Anterior cingulate cortex (tissue), 58 donors: ENCODE results near the gene PRAMEF5.
"Not testable (repeated sequence)": the region's sequence is repeated elsewhere in the genome, so short reads cannot be mapped to it uniquely, and the experiment has no call there.

Source experiments
- DNase-seq, 58 donors: peaks; one replicate each; lab custom pipeline; 2025; lab: John Stamatoyannopoulos, UW

Gene PRAMEF5

DNA sequence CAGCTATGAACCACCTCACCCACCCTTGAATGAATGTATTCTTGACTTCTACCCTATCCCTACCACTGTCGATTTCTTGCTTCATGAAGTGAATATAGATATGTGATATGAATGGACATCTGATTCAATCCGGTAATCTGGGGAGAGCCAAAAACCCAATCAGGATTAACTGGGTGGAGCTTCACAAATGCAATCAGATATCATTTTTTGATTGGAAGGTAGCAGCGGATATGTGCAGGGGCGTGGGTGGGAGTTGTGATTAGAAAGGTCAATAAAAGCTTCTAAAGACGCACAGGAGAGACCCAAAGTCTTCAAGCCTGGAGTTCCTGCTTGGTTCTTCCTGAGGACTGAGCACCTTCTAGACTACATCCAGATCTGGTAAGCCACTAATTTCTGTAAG lies at the start of gene PRAMEF5:
Gene PRAMEF5, plus strand, starts transcription at position 301 of the 400 bp plus-strand sequence. CDS start 5,071 bp downstream, outside the sequence.
- not testable (repeated sequence) for DNase-seq

DNA sequence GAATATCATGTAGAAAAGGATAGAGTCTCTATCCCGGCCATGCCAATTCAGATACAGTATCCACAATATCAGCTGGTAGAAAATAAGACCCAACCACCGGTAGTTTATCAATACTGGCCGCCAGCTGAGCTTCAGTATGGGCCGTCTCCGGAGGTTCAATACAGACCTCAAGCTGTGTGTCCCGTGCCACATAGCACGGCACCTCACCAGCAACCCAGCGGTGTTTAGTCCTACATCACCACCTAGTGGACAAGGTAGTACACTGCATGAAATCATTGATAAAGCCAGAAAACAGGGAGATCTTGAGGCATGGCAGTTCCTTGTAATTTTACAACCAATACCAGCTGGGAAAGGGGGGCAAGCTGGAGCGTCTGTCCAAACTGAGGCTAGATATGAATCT lies 45.3 kb upstream of the PRAMEF5 start:
- DNase-seq = not testable (repeated sequence)

DNA sequence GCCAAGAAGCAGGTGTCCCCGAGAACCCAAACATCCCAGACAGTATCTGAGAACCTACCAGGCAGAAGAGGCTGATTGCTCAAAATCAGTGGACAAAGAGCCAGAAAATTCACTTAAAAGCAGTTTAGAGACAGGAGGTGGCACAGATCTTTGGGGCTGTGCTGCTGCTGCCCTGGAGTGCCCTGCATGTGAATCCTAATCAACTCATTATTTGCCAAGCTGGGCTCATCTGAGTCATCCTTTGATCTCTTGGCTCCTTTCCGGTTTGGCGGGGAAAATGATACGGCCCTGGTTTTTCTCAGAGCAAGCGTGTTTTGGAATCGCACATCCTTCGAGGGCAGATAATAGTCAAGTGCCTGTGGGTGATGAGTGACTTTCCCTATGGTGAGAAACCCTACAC lies 37.4 kb upstream of the PRAMEF5 start:
- DNase-seq = not testable (repeated sequence)

DNA sequence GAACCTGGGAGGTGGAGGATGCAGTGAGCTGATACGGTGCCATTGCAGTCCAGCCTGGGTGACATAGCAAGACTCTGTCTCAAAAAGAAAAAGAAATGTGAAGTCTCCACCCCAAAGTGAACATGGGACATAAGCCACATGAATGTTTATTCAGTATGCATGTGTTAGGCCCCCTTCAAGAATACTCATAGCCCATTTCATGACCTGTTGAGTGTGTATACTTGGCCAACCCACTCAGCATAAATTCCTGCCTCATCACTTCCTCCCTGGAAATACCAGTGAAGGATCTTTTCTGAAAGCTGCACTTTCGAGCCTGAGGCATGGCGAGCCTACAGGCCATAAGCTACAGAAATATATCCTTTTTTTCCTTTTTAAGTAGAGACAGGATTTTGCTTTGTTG lies 34.8 kb upstream of the PRAMEF5 start:
- DNase-seq = not testable (repeated sequence)

DNA sequence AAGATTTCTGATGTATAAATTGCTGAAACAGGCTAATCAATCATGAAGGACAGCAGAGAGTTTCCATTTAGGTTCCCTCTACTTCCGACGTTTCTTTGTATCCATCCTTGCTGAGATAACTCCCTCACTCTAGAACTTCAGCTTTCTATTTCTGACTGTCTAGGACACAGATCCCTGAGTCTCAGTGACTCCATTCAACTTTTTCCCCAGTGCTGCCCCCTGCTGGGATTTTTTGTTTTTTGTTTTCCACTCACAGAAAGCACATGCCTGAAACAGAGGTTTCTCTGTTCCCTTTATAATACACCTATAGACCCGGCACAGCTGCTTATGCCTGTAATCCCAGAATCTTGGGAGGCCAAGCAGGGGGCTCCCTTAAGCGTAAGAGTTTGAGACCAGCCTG lies 31.2 kb upstream of the PRAMEF5 start:
- not testable (repeated sequence) for DNase-seq

DNA sequence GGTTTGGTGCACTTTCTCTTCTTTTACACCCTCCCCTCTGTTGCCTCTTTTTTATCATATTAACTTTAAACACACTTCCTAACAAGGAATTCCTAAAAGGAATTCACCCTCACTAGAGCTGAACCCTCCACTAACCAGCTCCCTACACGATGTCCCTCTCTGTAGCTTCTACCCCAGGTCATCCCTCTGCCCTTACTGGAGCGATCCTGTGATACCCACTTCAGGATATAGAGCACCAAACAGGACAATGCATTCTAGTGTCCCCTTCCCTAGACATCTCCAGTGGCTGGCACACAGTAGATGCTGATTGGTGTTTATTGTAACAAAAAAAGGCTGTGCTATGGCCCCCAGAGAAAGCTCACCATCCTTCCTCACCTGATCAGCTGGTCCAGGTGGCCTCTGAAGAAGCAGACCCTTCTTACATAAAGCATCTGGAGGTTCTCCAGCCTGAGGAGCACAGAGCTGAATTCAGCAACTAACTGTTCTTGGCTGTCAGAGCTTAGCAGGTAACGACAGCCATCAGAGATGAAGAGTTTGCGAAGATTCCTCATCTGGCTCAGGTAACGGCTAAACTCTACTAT lies 29.4 kb upstream of the PRAMEF5 start:
- no peak for DNase-seq

DNA sequence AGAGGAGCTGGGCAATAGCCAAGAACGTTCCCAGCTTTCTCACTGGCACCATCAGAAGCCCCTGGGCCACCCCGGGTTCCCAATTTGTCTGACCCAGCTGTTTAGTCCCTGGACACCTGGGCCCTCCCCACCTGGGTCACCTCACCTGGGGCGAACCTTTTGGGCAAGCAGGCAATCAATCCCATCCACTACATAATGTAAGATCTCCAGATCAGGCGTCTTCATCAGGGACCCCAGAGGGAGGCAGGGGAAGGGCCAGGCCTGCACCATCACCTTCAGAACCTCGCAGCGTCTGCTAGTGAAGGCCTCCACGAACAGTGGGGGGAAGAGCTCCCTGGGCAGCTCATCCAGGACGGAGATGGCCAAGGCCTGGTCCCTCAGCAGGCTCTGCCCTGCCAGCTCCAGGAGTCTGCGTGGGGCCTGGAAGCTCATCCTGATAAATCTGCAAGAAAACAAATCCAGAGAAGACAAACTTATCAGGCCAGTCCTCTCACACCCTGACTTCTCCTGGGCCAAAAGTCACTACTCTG lies 28.3 kb upstream of the PRAMEF5 start, which contains the start of gene PRAMEF18:
Gene PRAMEF18, minus strand, starts transcription at position 480 of the 530 bp plus-strand sequence. Its CDS starts 48 bp downstream, at position 432.
- not testable (repeated sequence) for DNase-seq

DNA sequence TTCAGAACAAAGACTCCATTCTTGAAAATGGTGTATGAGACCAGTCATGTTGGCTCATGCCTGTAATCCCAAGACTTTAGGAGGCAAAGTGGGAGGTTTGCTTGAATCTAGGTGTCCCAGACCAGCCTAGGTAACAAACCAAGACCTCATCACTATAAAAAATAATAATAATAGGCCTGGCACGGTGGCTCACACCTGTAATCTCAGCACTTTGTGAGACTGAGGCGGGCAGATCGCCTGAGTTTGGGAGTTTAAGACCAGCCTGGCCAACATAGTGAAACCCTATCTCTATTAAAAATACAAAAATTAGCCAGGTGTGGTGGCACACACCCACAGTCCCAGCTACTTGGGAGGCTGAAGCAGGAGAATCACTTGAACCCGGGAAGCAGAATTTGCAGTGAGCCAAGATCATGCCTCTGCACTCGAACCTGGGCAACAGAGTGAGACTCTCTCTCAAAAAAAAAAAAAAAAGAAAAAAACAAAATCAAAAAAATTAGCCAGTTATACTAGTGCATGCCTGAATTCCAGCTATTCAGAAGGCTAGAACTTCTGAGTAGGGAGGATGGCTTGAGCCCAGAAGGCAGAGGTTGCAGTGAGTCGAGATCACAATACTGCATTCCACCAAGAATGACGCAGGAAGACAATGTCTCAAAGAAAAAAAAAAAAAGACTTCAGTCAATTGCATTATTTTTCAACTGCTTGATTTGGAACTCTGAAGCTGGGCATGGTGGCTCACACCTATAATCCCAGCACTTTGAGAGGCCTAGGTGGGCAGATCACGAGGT lies 26.5 kb upstream of the PRAMEF5 start:
- DNase-seq = not testable (repeated sequence)

DNA sequence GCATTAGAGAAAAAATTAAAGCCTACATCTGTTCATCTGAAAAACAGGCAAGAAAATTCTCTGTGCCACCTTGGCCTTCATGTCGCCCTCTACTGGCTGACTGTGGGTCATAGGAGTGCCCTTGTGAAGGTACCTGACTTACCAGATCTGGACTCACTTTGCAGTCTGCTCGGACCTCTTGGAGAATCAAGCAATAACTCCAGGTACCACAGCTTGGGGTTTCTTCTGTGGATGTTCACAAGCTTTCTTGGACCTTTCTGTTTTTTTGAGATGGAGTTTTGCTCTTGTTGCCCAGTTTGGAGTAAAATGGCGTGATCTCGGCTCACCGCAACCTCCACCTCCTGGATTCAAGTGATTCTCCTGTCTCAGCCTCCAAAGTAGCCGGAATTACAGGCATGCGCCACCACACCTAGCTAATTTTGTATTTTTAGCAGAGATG lies 25.6 kb upstream of the PRAMEF5 start:
- DNase-seq = peak in 1 of 58 donors; percentile 0

DNA sequence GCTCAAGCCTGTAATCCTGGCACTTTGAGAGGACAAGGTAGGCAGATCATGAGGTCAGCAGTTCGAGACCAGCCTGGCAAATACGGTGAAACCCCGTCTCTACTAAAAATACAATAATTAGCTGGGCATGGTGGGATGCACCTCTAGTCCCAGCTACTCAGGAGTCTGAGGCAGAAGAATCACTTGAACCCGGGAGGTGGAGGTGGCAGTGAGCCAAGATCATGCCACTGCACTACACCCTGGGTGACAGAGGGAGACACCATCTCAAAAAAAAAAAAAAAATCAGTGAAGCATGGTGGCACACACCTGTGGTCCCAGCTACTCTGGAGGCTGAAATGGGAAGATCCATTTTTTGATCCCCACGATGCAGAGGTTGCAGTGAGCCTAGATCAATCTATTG lies 23.9 kb upstream of the PRAMEF5 start:
- DNase-seq = not testable (repeated sequence)

DNA sequence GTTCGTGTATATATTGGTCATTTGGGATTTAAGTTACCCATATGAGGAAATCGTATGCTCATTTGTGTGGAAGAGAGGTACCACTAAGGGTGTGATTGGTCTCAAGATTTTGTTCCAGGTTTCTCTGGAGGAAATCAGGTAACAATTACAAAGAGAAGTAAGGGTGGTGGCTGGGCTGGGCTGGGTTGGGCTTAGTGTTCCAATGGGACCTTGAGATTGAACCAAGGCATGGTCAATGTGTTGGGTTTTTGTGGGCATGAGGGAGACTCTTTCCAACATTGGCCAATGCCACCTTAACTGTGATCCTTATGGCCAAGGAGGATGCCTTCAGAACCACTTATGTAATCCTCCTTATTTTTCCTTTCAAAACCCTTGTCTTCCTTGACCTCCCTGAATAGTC lies 23.4 kb upstream of the PRAMEF5 start:
- DNase-seq = not testable (repeated sequence)

DNA sequence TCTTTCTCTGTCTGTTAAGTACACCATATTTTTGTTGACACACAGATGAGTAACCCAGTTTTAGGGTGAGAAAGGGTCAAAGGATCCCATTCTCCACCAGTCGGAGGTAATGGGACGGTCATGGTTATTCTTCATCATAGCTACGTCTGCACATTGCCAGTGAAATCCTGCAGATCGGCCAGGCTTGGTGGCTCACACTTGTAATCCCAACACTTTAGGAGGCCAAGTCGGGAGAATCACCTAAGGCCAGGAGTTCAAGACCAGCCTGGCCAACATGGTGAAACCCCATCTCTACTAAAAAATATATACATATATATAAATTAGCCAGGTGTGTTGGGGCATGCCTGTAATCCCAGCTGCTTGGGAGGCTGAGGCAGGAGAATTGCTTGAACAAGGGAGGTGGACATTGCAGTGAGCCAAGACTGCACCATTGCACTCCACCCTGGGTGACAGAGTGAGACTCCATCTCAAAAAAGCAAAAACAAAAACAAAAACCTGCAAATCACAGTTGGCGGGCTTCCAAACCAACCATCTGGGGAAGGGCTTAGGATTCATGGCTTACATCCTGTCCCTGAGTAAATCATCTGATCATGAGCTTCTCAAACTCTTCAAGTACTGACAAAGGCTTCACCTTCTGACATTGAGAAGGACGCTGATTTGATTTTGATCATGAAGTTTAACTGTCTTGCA lies 22.8 kb upstream of the PRAMEF5 start:
- not testable (repeated sequence) for DNase-seq

DNA sequence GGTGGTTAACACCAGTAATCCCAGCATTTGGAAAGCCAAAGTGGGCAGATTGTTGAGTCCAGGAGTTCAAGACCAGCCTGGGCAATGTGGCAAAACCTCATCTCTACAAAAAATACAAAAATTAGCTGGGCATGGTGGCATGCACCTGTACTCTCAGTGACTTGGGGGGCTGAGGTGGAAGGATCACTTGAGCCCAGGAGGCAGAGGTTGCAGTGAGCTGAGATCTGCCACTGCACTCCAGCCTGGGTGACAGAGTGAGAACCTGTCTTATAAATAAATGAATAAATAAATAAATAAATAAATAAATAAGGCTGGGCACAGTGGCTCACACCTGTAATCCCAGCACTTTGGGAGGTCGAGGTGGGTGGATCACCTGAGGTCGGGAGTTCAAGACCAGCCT lies 21.9 kb upstream of the PRAMEF5 start:
- not testable (repeated sequence) for DNase-seq

DNA sequence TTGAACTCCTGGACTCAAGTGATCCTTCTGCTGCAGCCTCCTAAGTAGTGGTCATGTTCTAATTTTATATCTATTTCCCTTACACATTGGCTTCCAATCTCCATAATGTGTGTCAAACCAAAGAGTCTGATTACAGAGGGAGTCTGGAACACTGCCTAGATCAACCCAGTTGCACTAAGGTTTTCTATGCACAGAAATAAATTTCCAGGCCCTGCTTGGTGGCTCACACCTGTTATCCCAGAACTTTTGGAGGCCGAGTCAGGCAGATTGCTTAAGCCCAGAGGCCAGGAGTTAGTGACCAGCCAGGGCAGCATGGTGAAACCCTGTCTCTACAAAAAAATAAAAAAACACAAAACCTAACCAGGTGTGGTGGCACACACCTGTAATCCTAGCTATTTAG lies 19.9 kb upstream of the PRAMEF5 start:
- not testable (repeated sequence) for DNase-seq

DNA sequence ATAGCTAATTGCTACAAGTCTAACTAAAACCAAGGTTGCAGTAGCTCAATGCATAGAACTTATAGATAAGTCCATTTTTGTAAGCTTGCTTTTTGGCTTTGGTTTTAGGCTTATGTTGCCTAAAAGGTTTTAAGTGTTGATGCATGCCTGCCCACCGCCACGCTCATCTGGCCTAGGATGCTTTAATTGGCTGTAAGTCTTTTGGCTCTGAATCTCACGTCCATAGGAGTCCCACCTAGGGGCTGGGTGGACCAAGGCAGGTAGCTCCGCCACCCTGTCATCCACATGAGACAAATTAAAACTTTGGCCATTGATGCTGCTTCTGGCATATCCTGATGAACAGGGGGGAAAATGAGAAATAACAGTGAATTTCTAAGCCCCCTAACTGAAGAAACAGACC lies 16.4 kb upstream of the PRAMEF5 start:
- DNase-seq = not testable (repeated sequence)

DNA sequence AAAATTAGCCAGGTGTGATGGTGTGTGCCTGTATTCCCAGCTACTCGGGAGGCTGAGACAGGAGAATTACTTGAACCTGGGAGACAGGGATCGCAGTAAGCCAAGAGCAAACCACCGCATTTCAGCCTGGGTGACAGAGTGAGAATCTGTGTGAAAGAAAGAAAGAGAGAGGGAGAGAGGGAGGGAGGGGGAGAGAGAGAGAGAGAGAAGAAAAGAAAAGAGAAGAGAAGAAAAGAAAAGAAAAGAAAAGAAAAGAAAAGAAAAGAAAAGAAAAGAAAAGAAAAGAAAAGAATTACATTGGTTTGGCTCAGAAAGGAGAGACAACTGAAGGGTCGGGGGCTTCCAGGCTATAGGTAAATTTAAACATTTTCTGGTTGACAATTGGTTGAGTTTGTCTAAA lies 14.4 kb upstream of the PRAMEF5 start:
- not testable (repeated sequence) for DNase-seq

DNA sequence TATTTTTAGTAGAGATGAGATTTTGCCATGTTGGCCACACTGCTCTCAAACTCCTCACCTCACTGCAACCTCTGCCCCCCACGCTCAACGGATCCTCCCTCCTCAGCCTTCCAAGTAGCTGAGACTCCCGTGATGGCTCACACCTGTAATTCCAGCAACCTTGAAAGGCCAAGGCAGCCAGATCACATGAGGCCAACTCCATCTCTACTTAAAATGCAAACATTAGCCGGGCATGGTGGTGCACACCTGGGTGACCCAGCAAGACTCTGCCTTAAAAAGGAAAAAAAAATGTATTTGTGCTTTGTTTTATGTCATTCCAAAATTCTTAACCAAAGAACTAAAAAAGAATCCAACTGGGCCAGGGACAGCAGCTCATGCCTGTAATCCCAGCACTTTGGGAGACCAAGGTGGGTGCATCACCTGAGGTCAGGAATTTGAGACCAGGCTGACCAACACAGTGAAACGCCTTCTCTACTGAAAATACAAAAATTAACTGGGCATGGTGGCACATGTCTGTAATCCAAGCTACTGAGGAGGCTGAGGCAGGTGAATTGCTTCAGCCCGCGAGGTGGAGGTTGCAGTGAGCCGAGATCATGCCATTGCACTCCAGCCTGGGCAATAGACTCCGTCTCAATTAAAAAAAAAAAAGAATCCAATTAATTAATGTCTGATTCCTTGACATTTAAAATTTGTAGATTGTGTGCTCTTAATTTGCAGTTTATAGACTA lies 10.3 kb upstream of the PRAMEF5 start:
- not testable (repeated sequence) for DNase-seq

DNA sequence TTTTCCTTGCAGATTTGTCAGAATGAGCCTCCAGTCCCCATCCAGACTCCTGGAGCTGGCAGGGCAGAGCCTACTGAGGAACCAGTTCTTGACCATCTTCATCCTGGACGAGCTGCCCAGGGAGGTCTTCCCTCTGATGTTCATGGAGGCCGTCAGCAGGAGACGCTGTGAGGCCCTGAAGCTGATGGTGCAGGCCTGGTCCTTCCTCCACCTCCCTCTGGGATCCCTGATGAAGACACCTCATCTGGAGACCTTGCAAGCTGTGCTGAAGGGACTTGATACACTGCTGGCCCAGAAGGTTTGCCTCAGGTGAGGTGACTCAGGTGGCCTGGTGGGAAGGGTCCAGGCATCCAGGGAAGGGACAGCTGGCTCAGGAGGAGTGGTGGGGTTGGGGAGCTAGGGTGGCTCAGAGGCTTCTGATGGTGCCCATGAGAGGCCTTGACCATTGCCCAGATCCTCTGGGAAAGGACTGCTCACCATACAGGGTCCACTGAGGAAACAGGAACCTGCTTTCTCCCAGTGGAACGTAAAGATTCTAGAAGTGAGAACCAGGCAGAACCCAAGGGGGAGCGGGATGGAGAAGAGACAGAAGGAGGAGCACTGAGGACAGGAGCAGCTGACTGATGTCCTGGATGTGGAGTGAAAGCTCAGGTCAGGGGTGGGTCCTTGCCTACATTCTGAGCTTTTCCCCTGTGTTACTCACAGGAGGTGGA lies 8.0 kb upstream of the PRAMEF5 start:
- not testable (repeated sequence) for DNase-seq

DNA sequence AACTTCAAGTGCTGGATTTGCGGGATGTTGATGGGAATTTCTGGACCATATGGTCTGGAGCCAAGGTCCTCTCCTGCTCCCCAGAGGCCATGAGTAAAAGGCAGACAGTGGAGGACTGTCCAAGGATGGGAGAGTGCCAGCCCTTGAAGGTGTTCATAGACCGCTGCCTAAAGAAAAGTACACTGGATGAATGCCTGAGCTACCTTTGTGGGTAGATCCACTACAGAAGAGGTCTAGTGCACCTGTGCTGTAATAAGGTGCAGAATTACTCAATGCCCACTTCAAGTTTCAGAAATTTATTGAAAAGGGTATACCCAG lies 7.5 kb upstream of the PRAMEF5 start:
- not testable (repeated sequence) for DNase-seq

DNA sequence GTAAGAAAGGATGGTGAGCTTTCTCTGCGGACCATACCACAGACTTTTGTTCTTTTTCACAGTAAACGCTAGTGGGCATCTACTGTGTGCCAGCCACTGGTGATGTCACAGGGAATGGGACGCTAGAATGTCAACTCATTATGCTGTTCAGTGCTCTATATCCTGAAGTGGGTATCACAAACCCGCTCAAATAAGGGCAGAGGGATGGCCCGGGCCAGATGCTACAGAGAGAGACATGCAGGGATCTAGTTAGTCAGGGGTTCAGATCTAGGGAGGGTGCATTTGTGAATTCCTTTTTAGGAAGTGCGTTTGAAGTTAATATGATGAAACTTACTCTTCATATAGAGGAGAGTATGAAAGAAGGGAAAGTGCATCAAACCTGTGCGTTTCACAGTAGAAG lies 6.9 kb upstream of the PRAMEF5 start:
- not testable (repeated sequence) for DNase-seq
